Measurements from ENCODE around the gene APAF1. TPM values are rescaled to one million over a fixed set of nuclear protein-coding genes. Genes with fewer than 3 reads are reported as not detected.

APAF1 gene
- total and polyA plus RNA-seq, 2 donors (not counting 1 experiment from before 2014, with no cell fraction given) = 9.1 to 36.9 TPM

DNA sequence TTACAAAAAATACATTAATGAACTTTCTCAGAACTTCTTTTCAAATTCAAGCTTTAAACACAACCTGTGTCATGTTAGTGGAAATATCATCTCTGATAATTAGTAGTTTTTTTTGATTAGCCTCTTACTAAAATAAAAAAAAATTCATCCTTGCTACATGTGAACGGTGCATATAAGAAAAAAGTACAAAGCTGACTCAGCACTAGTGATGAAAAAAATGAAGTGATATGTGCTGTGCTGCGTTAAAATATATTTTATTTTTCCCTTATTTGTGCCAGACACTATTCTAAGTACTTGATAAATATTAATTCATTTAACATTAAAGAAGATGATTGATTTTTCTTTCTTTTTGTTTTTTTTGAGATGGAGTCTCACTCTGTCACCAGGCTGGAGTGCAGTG is 8.0 kb upstream of the APAF1 start:
- Histone ChIP-seq H3K27ac (ENCODE audit: low read length in 2 of 2) (no peak overlapping the region), H3K4me2 (replicated peaks; ENCODE audit: low read depth, low read length, poor library complexity, severe bottlenecking) (no peak overlapping the region), H3K4me1 (ENCODE audit: control insufficient read depth in 2 of 2, insufficient read depth in 2 of 2, low read length in 2 of 2) (peaks cover 8 to 10% of the 10 kb centered on the region in 2 donors), H3K9me3 (ENCODE audit: control extremely low read depth in 1 of 3, control insufficient read depth in 2 of 3, insufficient read depth in 1 of 3, low read length in 2 of 3) (no peaks in the 10 kb centered on the region), H3K4me3 (ENCODE audit: control extremely low read depth in 1 of 5, extremely low read depth in 1 of 5, insufficient read depth in 1 of 5, low read depth in 2 of 5, low read length in 4 of 5) (no peak overlapping the region), H3K79me2 (ENCODE audit: control insufficient read depth, insufficient read depth, low read length) (peaks cover 34% of the 10 kb centered on the region), H4K20me1 (ENCODE audit: control insufficient read depth, insufficient read depth, low read length, poor library complexity, severe bottlenecking) (peaks cover 8% of the 10 kb centered on the region), H2AFZ (ENCODE audit: insufficient read depth, low read depth, low read length, poor library complexity, severe bottlenecking) (no peak overlapping the region), H3K9ac (ENCODE audit: low read length) (no peak overlapping the region), H3K36me3 (replicated peaks in 1 of 2; ENCODE audit: control extremely low read depth in 1 of 2, control insufficient read depth in 1 of 2, extremely low read depth in 1 of 2, insufficient read depth in 2 of 2, low read length in 1 of 2) (peaks cover 3 to 5% of the 10 kb centered on the region in 2 experiments), H3K27me3 (replicated peaks in 1 of 4; ENCODE audit: control extremely low read depth in 1 of 4, control insufficient read depth in 3 of 4, insufficient read depth in 4 of 4, low read length in 3 of 4) (no peaks in the 10 kb centered on the region)
- Mint-ChIP-seq H3K27me3 (no peaks in the 10 kb centered on the region), H3K27ac (no peak overlapping the region), H3K4me3 (no peak overlapping the region), H3K4me1 (peaks cover 20% of the 10 kb centered on the region), H3K9me3 (ENCODE audit: insufficient read depth) (no peaks in the 10 kb centered on the region)
- POLR2A ChIA-PET = no interaction called here
- no peak for TF ChIP-seq EZH2 (IDR thresholded peaks at IDR 0.05; ENCODE audit: borderline replicate concordance, insufficient read depth, low read depth, low read length, poor library complexity, severe bottlenecking)
- TF ChIP-seq, protein P1, sequence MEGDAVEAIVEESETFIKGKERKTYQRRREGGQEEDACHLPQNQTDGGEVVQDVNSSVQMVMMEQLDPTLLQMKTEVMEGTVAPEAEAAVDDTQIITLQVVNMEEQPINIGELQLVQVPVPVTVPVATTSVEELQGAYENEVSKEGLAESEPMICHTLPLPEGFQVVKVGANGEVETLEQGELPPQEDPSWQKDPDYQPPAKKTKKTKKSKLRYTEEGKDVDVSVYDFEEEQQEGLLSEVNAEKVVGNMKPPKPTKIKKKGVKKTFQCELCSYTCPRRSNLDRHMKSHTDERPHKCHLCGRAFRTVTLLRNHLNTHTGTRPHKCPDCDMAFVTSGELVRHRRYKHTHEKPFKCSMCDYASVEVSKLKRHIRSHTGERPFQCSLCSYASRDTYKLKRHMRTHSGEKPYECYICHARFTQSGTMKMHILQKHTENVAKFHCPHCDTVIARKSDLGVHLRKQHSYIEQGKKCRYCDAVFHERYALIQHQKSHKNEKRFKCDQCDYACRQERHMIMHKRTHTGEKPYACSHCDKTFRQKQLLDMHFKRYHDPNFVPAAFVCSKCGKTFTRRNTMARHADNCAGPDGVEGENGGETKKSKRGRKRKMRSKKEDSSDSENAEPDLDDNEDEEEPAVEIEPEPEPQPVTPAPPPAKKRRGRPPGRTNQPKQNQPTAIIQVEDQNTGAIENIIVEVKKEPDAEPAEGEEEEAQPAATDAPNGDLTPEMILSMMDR (IDR thresholded peaks at IDR 0.05) = no peak
- intact Hi-C loops (cut with micrococcal nuclease) = no loop called here
- no peak for ATAC-seq (ENCODE audit: low read depth)
- WGBS (ENCODE audit: insufficient coverage) = no CpG with 5 or more reads among the region's 2 CpGs
- DNase-seq = no peak
- CTCF ChIA-PET = interaction anchor here (0.9 to 1.9 kb wide), 3 partner anchors 14 to 26 kb away, joined by 4 to 5 read pairs (median 4); no protein-coding TSS in a partner anchor

DNA sequence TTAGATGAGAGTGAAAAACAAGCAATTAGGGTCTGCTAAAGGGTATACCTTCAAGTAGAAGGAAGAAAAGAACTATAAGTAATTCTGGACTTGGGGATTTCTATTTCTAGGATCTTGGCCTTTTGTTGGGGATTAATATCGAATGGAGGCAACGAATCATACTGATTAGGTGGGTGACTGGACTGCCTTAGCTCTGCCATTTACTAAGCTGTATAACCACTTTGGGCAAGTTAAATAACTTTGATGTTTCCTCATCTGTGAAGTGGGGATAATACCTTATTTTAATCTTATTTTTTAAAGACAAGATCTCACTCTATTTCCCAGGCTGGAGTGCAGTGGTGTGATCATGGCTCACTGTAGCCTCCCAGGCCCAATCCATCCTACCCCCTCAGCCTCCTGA is 7.1 kb upstream of the APAF1 start:
- Histone ChIP-seq H4K20me1 (ENCODE audit: control insufficient read depth, insufficient read depth, low read length, poor library complexity, severe bottlenecking) (peaks cover 8% of the 10 kb centered on the region), H3K4me2 (replicated peaks; ENCODE audit: low read depth, low read length, poor library complexity, severe bottlenecking) (no peak overlapping the region), H3K27ac (ENCODE audit: low read length in 2 of 2) (no peak overlapping the region), H2AFZ (ENCODE audit: insufficient read depth, low read depth, low read length, poor library complexity, severe bottlenecking) (no peak overlapping the region), H3K27me3 (replicated peaks in 1 of 4; ENCODE audit: control extremely low read depth in 1 of 4, control insufficient read depth in 3 of 4, insufficient read depth in 4 of 4, low read length in 3 of 4) (no peaks in the 10 kb centered on the region), H3K36me3 (replicated peaks in 1 of 2; ENCODE audit: control extremely low read depth in 1 of 2, control insufficient read depth in 1 of 2, extremely low read depth in 1 of 2, insufficient read depth in 2 of 2, low read length in 1 of 2) (peaks cover 2 to 3% of the 10 kb centered on the region in 2 experiments), H3K9ac (ENCODE audit: low read length) (no peak overlapping the region), H3K79me2 (ENCODE audit: control insufficient read depth, insufficient read depth, low read length) (peaks cover 42% of the 10 kb centered on the region), H3K9me3 (ENCODE audit: control extremely low read depth in 1 of 3, control insufficient read depth in 2 of 3, insufficient read depth in 1 of 3, low read length in 2 of 3) (no peaks in the 10 kb centered on the region), H3K4me3 (ENCODE audit: control extremely low read depth in 1 of 5, extremely low read depth in 1 of 5, insufficient read depth in 1 of 5, low read depth in 2 of 5, low read length in 4 of 5) (no peak overlapping the region), H3K4me1 (ENCODE audit: control insufficient read depth in 2 of 2, insufficient read depth in 2 of 2, low read length in 2 of 2) (peaks cover 8 to 10% of the 10 kb centered on the region in 2 donors)
- WGBS (ENCODE audit: insufficient coverage) = no CpG with 5 or more reads among the region's 2 CpGs
- Mint-ChIP-seq H3K27me3 (no peaks in the 10 kb centered on the region), H3K4me1 (peaks cover 22% of the 10 kb centered on the region), H3K27ac (no peak overlapping the region), H3K9me3 (ENCODE audit: insufficient read depth) (no peaks in the 10 kb centered on the region), H3K4me3 (no peak overlapping the region)
- ChIA-PET POLR2A (no interaction called here), CTCF (interaction anchor here (1.0 to 1.2 kb wide), 2 partner anchors 13 to 16 kb away, joined by 4 to 5 read pairs; no protein-coding TSS in a partner anchor)
- DNase-seq = no peak
- intact Hi-C loops (cut with micrococcal nuclease) = no loop called here
- TF ChIP-seq, protein P1 (IDR thresholded peaks at IDR 0.05) = no peak
- no peak for TF ChIP-seq EZH2 (IDR thresholded peaks at IDR 0.05; ENCODE audit: borderline replicate concordance, insufficient read depth, low read depth, low read length, poor library complexity, severe bottlenecking)
- ATAC-seq (ENCODE audit: low read depth) = no peak
